NCI-H345 treated with DMSO at 0.1 percent for 48 hours (cell line): ENCODE data around the gene STOML3.
"Not testable (repeated sequence)": the region's sequence is repeated elsewhere in the genome, so short reads cannot be mapped to it uniquely, and the experiment has no call there.

Experiments used
- DNase-seq: peaks from one replicate; lab custom pipeline; 2025; ENCODE audit not compliant: unreplicated experiment; lab: John Stamatoyannopoulos, UW

STOML3 gene, protein sequence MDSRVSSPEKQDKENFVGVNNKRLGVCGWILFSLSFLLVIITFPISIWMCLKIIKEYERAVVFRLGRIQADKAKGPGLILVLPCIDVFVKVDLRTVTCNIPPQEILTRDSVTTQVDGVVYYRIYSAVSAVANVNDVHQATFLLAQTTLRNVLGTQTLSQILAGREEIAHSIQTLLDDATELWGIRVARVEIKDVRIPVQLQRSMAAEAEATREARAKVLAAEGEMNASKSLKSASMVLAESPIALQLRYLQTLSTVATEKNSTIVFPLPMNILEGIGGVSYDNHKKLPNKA

DNA sequence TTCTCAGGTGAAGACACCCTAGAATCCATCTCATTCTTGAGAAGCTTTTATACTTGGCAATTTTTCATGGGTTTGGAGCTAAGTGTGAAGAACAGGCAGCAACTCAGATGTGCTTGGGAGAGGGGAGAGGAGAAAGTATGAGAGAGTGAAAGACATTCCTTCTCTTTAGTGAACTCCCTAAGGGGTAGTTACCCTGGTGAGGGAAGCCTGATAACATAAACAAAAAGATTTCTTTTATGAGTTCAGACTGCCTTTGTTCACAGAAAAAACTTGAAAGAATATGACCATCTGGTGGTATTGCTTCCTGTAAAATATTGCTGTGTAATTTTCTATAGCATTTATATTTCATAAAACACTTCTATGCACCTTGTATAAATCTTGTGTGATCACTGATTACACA, at the start of gene STOML3:
STOML3 (minus strand) TSS at position 139 of the 400 bp plus-strand sequence; CDS start at position 29, 110 bp downstream.
- DNase-seq: no peak

DNA sequence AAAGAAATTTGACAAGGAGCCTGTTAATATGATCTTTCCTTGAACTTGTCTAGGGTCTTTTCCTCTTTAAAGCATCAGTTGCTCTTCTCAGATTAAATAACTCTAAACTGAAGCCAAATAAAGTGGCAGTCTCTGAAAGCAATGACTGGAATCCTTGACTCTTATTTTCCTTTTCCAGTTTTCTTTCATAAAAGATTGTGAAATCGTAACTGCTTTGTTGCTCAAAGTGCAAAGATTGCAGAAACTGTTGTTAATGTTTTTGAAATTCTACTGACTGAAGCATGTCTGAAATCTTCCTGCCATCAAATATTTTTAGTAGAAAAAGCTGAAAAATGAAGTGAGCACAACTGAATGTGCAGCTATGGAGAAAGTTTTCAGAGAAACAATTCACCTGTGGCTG, 49.6 kb upstream of the STOML3 start:
- no peak for DNase-seq

DNA sequence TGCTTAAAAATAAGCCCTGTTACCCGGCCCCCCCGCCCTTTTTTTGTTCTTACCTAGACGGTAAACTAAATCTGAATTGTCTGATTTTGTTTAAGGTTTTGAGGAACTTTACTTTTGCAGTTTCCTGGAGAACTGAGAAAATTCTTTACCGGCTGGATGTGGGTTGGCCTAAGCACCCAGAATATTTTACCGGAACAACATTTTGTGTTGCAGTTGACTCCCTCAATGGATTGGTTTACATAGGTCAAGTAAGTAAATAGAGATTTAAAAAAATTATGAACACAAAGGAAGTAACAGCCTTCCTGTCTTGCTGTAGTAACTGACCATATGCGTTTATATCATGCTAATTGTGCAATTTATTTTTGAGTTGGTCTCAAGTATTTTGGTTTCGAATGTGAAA, 48.4 kb upstream of the STOML3 start:
- DNase-seq: no peak

DNA sequence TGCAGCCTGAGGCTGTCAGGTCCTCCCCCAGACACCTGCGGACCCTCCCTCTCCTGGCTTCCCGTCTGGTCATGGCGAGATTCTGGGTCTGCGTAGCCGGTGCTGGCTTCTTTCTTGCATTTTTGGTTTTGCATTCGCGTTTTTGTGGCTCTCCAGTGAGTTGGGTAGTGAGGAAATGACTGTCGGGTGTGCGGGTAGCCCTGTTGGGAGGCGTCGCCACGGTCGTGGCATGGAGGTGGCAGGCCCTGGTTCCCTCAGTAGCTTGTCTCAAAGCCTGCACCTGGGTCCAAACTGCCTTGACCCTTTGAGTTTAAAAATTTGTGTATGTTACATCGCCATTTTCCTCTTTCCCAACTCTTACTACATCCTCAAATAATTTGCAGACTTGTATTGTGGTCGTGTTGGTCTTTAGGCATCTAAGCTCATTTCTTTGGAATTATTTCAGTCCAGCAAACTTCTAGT, 48.0 kb upstream of the STOML3 start:
- DNase-seq: no peak

DNA sequence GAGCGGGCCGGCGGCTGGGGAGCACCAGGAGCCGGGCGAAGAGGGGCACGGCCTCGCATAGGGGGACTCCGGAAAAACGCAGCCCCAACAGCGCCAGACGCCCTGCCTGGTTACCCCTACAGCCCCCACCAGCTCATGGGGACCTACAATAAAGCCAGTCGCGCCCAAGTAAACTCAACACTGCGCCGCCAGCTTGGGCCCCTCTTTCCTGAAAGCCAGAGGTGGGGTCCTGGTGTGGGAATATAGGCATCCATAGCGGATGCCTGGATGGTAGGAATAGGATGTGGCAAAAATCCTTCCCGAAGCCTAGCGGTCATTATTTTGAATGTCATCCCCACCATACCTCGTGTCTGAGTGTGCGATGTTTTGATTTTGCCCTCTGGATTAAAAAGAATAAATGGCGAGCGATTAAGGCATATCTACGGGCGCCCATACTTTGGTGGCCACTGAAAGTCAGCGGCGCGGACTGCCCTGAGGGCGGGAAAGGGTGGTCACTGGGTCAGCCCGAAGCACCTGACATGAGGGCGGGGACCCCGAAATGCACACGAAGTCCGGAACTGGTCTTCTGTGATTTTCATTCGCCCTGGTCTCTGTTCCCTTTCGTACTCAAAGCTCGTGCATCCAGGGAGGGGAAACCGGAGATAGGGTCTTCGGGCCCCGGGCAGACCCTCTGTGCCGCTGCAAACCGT, 47.4 kb upstream of the STOML3 start, which contains the start of the genes NHLRC3 and PROSER1:
NHLRC3 (plus strand) TSS at position 577 of the 689 bp plus-strand sequence. CDS start 184 bp downstream, outside the sequence.
PROSER1 (minus strand) TSS at position 210 of the 689 bp plus-strand sequence. CDS start 847 bp downstream, outside the sequence.
- DNase-seq: peak; percentile 76

DNA sequence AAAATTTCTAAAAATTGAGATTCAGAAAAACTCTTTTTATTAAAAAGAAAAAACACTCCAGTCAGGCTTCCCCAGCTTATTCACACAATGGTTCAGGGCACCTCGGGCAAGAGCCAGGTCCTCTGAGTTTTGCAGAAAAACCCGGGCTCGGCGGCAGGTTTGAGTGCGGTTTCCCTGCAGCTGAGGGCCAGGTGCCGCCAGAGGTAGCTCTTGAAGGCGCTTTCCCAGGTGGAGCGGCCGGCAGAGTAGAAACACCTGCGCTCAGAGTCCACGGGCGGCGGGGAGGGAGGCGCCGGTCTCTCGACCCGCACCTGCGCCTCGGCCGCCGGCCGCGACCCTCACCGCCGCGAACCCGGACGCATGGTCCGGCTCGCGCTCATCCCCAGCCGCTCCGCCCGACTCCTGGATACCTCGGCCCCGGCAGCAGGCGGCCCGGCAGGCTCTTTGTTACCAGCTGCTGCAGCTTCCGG, 46.8 kb upstream of the STOML3 start:
- peak; percentile 37 for DNase-seq

DNA sequence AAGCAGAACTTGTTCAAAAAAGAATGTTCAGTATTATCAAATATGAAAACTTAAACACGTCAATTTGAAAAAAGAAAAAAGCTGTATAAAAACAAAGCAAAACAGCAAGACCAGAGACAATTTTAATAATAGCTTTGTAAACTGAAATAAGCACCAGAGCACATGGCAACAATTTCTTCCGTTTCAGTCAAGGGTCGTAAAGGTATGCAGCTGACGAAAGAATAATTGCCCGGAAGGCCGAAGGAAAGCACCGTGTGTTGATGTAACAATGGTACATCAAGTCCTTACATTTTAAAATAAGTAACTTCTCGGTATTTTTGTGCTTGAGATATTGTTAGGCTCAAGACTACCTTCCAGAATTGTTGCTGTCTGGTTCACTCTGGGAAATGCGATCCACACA, 45.6 kb upstream of the STOML3 start:
- DNase-seq: peak; percentile 2

DNA sequence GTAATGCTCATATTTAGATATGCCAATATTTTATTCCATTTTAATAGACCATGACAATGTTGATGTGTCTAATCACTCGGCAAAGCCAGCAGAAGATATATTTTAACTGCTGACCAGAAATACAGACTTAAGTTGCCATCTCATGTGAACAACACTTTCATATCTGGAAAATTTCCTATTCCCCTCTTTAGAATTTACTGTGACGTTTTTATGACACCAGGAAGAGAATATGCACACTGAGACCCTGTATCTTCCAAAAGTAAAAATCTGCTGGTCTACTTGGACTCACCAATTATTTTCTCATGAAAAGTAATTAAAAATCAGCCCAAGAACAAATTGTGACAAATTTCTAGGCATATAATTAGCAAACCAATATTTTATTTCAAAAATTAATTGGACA, 45.2 kb upstream of the STOML3 start:
- no peak for DNase-seq

DNA sequence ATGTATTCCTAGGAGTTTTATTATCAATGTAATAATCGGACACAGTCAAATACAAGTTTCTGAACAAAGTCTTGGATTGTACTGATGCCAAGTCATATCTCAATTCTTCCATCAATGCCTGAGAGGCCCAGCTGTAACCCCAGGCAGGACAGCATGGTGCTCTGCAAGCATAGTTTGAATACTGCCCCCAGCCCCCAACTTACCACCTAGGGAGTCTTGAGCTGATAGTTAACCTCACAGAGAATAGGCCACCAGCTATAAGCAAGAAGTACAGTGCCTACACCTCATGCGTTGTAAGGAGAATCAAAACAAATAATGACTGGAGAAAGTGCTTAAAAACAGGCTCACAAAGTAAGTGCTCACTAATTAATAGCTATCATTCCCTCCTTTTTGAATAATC, 44.6 kb upstream of the STOML3 start:
- no peak for DNase-seq

DNA sequence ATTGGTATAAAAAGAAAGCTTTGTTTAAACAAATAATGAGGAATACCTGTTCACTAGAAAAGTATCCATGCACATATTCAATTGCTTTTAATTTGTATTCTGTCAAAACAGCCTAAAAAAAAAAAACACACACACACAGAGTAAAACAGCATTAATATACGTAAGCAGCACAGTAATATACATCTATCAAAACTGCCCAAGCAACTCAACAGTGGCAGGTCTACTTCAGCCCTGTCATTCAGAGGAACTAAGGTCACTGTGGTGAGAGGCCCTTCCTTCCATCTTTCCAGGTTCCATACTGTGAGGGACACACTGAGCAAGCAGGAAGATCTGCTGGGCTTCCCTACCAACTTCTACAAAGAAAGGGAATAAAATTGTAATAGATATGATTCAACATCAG, 43.5 kb upstream of the STOML3 start:
- no peak for DNase-seq

DNA sequence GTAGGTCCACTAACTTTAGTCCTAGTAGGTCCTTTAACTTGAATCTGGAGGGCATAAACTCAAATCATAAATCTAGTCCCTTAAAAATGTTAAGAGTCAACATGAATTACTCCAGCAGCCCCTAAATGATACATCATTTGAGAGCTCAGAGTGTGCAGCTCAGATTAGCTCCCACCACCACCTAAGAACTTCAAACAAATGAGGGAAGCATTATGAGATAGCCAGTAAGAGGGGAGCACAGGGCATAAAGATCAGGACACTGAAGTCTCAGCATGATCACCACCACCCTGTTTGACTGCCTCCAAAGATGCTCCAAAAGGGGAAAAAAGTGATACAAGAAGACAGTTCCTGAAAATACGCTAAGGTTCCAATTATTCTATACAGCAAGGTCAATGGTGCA, 41.5 kb upstream of the STOML3 start:
- DNase-seq: no peak

DNA sequence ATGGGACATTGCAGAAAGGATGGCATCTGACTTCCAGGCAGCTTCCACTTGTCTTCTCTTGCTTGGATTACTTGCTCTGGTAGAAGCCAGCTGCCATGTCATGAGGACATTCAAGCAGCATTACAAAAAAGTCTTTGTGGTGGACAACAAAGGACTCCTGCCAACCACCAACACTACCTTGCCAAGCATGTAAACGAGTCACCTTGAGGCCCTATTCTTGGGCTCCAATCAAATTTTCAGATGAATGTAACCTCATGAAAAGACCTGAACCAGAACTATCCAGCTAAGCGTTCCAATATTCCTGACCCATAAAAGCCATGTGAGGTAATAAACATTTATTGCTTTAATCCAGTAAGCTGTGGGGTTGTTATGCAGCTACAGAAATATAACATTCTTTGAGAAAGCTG, 34.8 kb upstream of the STOML3 start:
- no peak for DNase-seq

DNA sequence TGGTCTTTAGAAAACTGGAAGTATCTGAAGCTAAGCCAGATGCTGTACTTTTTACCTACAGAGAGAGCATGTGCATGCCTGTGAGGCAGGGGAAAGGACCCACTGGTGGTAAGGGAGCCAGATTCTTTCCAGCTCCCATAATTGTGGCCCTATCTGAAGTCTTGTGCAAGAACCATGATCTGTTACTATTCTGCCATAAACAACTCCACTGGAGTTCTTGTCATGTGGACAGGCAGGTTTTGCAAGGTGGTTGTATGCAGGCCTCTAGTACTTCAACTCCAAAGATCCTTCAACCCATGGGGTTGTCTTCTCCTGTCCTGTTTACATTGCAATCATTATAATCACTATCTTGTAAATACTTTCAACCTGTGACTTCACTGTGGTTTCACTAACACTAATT, 33.1 kb upstream of the STOML3 start:
- DNase-seq: no peak

DNA sequence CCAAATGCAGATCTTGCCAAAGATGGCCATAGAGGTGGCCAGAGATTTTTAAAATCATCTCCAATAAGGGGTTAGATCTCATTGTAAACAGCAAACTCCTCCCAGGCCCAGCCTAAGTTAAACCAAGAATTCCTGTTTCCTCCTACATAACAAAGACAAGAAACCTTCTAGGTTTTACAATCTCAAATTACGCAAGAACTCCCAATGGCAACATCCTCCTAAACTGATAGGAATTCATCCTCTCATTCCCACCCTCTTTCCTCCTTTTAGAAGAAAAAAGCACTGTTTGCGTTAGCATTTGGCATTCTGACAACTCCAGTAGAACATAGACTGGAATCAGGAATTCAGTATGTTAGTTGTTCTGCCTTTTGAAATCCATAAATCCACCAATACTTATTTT, 32.7 kb upstream of the STOML3 start:
- DNase-seq: no peak

DNA sequence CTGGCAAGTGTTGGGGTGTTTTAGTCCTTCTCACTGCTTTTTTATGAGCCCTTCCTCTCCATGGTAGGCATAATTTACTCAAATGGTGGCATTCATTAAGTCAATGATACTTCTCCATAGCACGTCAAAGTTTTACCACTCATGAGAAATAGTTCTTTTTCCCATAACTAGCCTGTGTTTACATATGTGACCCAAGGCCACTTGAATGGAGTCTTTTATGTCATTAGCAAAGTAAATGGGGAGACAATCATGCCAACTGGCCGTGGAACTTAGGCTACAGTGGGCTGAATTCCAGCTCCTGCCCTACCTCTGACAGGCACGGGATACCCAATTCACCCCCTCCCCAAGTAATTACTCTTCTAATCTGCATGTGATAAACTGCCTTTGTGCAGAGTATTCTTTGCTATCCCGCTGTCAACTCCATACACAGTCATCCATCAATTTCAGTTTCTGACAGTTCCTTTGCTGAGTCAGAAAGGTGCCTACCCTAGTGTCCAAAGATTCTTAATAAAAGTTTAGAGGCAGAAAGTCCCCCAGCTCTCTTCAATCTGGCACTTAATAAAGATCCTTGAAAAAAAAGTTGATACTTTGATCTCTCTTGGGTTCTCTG, 30.3 kb upstream of the STOML3 start:
- DNase-seq: no peak

DNA sequence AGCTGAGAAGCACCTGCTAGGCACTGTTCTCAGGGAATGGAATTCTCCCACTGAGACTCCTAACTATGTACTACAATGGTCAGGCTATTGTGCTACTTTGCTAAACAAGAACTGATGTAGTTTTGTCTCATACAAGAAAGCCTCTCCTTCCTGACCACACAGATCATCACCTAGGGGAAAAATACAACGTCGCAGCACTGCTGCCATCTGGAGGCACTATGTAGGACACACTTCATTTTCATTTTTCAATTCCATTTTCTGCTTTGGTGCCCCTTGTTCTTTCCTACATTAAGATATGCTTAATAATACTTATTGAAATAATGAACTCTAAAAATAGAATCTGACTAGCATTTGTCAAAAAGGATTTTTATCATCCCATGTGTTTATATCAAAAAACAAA, 26.2 kb upstream of the STOML3 start:
- DNase-seq: no peak

DNA sequence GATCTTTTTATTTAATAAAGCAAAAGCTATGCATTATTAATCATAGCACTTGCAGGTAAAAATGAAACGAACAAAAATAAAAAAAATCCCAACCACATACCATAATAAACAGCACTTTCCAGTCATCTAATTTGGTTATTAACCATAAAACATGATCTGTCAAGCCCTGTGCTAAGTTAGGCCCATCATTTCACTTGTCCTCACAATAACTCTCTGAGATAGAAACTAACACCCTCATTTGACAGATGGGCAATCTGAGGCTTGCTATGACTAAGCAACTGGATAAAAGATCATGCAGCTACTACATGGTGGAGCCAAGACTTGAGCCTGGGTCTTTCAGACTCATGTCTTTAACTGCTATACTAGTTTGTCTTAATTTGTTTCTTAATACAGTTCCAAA, 25.5 kb upstream of the STOML3 start:
- no peak for DNase-seq

DNA sequence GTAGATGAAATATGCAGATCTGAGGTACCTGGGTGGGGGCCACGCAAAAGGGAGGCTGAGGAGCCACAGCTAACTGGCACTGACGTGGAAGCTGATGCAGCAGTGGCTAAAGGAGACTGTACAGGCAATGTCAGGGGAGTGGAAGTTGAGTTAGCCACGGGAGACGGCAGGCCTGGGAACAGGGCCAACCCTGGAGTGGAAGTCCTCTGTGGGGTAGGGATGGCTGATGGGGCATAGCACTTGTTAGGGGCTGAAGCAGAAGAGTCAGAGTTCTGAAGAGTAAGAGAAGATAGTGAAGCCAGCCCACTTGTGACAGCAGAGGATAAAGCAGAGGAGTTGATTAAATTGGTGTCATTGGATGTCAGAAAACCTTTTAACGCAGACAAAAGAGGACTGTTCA, 22.8 kb upstream of the STOML3 start:
- no peak for DNase-seq

DNA sequence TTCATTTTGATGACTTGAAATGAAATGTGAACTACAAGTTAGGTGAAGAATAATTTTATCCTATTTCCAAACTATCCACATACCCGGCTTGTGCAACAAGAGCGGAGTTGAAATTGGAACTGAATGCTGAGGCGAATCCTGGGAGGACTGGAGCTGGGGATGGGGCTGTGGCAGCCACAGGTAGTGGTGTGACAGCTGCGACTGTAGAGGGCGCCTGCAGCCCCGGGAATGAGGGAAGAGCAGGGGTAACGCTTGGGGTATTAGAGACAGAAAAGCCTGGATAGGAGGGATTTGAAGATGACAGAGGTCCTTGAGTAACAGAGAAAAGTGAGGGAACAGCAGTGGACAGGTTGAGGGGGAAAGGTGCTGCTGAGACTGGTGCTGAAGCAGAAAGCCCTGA, 22.0 kb upstream of the STOML3 start:
- no peak for DNase-seq

DNA sequence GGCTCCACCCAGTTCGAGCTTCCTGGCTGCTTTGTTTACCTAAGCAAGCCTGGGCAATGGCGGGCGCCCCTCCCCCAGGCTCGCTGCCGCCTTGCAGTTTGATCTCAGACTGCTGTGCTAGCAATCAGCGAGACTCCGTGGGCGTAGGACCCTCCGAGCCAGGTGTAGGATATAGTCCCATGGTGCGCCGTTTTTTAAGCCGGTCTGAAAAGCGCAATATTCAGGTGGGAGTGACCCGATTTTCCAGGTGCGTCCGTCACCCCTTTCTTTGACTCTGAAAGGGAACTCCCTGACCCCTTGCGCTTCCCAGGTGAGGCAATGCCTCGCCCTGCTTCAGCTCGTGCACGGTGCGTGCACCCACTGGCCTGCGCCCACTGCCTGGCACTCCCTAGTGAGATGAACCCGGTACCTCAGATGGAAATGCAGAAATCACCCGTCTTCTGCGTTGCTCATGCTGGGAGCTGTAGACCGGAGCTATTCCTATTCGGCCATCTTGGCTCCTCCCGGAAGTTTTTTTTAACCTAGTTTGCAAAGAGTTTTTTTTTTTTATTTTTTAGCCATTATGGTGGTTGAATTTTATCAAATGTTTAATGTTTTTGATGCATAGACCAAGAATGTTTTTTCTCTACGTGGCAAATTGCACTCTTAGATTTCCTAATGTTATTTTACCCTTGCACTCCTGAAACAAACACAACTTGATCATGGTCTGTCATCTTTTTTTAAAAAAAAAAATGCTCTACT, 15.9 kb upstream of the STOML3 start:
- not testable (repeated sequence) for DNase-seq

DNA sequence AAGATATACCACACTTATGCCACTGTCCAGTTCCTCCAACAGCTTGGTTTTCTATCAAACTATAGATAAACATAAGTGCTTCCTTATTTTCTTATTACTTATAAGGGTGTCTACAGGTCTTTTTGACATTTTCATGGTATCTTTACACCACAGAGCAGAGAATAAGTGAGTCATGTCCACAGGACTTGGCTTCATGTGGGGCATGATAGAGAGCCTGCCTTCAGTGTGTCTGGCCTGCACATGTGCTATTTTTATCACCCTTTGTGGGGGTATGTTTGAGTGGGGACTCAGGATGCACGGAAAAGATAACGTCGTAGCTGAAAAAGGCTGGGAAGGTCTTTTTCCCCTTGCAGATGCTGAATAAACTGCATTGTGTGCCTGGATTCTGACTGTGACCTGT, 8.1 kb upstream of the STOML3 start:
- DNase-seq: no peak
